Stimulated activated CD8-positive, alpha-beta memory T cell treated with anti-CD3 and anti-CD28 coated beads, Interleukin-4, amount 100 ng/mL, for 24 hours (primary cell): ENCODE data around the gene FNBP1L.
"Not testable (repeated sequence)": the region's sequence is repeated elsewhere in the genome, so short reads cannot be mapped to it uniquely, and the experiment has no call there.

Experiments
- DNase-seq: peaks from one replicate; pipeline ENCODE4 v3.0.0-alpha.2; 2020; ENCODE audit warnings: low read depth

Gene FNBP1L

GRCh38 chr1:93443454-93443853 is 4.5 kb upstream of the FNBP1L start:
- DNase-seq, result no peak

- no peak for DNase-seq
Observed at GRCh38 chr1:93446837-93447451, 974 bp upstream of the FNBP1L start.

DNA sequence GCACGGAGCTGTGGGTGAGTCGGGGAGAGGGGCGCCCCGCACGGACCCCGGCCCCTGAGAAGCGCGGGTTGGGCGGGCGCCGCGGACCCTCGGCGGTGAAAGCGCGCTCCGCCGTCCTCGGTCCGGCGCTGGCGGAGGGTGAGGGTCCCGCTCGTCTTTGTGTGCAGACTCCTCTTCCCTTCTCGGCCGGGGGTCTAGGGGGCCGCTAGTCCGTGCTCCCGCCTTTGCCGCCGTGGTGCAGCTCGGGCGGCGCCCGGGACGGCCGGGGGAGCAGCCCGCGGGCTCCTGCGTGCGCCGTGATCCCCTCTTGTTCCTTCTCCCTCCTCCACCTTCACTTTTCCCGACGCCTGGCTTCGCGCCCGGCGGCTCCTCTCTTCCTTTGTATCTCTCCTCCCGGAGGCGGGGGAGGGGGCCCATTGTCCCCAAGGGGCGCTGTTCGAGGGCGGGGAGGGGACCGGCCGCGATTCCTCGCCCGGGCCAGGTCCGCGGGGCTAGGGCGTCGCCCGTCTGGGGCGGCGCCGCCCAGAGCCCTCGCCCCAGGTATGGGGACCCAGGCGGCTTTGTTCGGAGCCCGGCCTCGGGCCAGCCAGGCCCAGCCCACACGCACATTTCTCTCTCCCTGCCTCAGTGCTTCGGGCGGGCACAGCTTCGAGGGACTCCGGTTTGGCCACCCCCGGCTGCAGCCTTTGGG is 519 bp downstream of the FNBP1L start:
- DNase-seq, result no peak

GRCh38 chr1:93448983-93449804 is 1.3 kb downstream of the FNBP1L start:
- no peak for DNase-seq

GRCh38 chr1:93450321-93450720 is 2.4 kb downstream of the FNBP1L start:
- no peak for DNase-seq

DNA sequence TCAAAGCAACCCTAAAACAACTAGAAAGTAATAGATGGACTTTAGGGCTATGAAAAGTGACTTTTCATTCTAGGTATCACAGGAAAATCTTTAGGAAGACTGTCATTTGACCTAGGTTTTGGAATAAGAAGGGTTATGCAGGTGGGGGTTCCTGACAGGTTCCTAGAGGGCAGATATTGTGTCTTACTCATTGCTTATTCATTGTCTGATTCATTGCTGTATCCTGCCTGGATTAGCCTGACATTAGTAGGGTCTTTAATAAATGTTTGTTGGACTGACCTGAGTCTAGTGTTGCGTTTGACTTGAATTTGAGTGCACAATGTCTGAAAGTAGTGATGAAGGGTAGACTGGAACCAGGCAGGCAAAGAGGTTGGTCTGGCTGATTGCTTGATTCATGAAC is 6.0 kb downstream of the FNBP1L start:
- no peak for DNase-seq

DNA sequence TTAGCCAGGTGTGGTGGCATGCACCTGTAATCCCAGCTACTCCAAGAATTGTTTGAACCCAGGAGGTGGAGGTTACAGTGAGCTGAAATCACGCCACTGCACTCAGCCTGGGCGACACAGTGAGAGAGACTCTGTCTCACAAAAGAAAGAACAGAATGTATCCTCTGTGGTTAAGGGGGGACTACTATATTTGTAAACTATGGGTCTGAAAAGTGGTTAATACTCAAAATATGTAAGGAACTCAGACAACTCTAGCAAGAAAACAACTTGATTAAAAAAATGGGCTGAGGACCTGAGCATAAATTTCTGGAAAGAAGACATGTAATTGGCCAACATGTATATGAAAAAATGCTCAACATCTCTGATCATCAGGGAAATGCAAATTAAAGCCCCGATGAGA is 11.2 kb downstream of the FNBP1L start:
- DNase-seq, result no peak

- no peak for DNase-seq
Observed at GRCh38 chr1:93461236-93461635, 13.3 kb downstream of the FNBP1L start.

- DNase-seq, result no peak
Observed at GRCh38 chr1:93463960-93464359, 16.0 kb downstream of the FNBP1L start.

GRCh38 chr1:93465371-93466082 is 17.6 kb downstream of the FNBP1L start:
- DNase-seq, result not testable (repeated sequence)

DNA sequence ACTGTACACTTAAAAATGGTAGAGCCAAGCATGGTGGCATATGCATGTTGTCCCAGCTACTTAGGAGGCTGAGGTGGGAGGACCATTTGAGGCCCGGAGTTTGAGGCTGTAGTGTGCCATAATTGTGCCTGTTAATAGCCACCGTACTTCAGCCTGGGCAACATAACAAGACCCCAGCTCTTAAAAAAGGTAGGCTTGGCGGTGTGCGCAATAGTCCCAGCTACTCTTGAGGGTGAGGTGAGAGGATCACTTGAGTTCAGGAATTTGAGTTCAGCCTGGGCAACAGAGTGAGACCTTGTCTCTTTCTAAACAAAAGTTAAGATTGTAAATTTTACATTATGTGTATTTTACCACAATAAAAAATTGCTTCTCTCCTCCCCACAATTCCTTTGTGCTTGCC is 19.7 kb downstream of the FNBP1L start:
- DNase-seq, result no peak

GRCh38 chr1:93468662-93469061 is 20.7 kb downstream of the FNBP1L start:
- DNase-seq, result no peak

DNA sequence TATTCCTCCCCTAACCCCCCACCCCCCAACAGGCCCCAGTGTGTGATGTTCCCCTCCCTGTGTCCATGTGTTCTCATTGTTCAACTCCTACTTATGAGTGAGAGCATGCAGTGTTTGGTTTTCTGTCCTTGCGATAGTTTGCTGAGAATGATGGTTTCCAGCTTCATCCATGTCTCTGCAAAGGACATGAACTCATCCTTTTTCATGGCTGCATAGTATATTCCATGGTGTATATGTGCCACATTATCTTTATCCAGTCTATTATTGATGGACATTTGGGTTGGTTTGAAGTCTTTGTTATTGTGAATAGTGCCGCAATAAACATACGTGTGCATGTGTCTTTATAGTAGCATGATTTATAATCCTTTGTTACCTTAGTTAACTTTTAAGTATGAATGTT is 21.3 kb downstream of the FNBP1L start:
- DNase-seq, result not testable (repeated sequence)

DNA sequence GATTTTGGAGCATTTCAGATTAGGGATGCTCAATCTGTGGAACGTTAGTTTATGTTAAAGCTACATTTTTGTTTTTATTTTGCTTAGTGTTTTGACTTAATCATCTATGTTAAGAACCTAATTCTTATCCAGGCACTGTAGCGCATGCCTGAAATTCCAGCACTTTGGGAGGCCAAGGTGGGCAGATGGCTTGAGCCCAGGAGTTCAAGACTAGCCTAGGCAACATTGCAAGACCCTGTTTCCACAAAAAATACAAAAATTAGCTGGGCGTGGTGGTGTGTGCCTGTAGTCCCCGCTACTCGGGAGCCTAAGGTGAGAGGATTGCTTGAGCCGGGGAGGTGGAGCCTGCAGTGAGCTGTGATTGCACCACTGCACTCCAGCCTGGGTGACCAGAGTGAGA is 23.4 kb downstream of the FNBP1L start:
- no peak for DNase-seq

- no peak for DNase-seq
Observed at GRCh38 chr1:93471911-93472310, 24.0 kb downstream of the FNBP1L start.

DNA sequence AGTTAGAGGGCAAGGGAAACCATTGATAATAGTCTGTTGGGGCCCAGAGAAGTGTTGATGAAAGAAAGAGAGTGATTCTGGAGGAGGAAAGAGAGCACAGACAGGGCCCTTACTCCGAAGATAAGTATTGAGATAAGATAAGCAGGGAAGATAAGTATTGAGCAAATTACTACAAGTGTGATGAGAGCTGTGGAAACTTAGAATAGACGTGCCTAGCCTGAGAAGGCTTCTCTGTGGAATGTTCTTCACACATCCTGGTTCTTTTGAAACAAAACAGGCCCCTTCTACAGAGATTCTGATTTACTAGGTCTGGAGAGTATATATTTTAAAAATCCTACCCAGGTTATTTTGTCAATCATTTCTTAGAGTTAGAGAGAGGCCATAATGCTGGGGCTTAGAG is 26.4 kb downstream of the FNBP1L start:
- no peak for DNase-seq

- no peak for DNase-seq
Observed at GRCh38 chr1:93475681-93476080, 27.8 kb downstream of the FNBP1L start.

GRCh38 chr1:93479133-93479745 is 31.3 kb downstream of the FNBP1L start:
- not testable (repeated sequence) for DNase-seq

DNA sequence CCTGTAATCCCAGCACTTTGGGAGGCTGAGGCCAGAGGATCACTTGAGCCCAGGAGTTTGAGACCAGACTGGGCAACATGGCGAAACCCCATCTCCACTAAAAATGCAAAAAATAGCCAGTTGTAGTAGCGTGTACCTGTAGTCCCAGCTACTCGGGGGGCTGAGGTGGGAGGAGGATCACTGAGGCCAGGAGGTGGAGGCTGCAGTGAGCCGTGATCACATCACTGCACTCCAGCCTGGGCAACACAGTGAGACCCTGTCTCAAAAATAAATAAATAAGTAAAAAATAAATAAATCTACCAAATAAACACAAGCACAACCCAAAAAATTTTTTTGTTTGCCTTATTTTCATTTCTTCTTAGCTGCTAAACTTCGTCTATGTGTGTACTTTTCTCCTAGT is 34.0 kb downstream of the FNBP1L start:
- not testable (repeated sequence) for DNase-seq

DNA sequence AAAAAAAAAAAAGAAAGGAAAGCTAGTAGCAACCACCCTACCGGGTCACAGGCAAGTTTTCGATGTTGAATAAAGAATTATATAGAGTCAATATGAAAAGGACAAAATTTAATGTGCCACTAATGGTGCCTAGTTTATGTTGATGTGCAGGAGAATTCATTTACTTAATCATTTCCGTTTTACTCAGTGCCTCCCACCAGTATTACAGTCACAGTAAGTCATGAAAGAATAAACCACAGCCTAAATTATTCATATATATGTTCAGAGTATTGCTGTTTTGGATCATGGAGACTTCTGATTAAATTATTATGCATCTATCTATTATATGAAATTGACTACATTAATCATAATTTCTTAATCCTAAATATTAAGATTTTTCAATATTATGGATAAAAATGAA is 35.3 kb downstream of the FNBP1L start:
- no peak for DNase-seq

- DNase-seq, result no peak
Observed at GRCh38 chr1:93483606-93484005, 35.7 kb downstream of the FNBP1L start.

- DNase-seq, result no peak
Observed at GRCh38 chr1:93488207-93488606, 40.3 kb downstream of the FNBP1L start.
